ENCODE results near the gene AUTS2.

- no peak for TF ChIP-seq ZNF274 (IDR thresholded peaks at IDR 0.05; ENCODE audit: low read depth, low read length)
- TF ChIP-seq YY1 (IDR thresholded peaks at IDR 0.05; ENCODE audit: insufficient read depth, insufficient read length): no peak
Measured at GRCh38 chr7:70570961-70571360, 972.7 kb downstream of the AUTS2 start.
